H7 (cell line): ENCODE results near the gene C1QTNF1. TPM values are rescaled to one million over a fixed set of nuclear protein-coding genes. Genes with fewer than 3 reads are reported as not detected.
A peak's percentile ranks its signal among the peaks of the same experiment; 100 is the strongest.

ENCODE experiments used
- DNase-seq: peaks from one replicate; pipeline ENCODE4 v3.0.0; 2012
- H3K27me3 ChIP-seq: 2 replicates; pipeline ENCODE4 v1.6.0; 2011; ENCODE audit warnings: mild to moderate bottlenecking, low read length; ENCODE audit not compliant: control insufficient read depth, insufficient read depth
- H3K36me3 ChIP-seq: replicated peaks from 2 replicates; pipeline ENCODE4 v1.5.1; 2011; ENCODE audit warnings: low read length; ENCODE audit not compliant: control insufficient read depth, insufficient read depth
- H3K4me3 ChIP-seq: 2 replicates; pipeline ENCODE4 v1.5.1; 2011; ENCODE audit warnings: low read depth, mild to moderate bottlenecking, control low read depth, low read length, moderate library complexity; ENCODE audit not compliant: insufficient read depth
- total RNA-seq: library from RNA; depleted of rRNA; stranded (reverse); fragments of >200 nt; shearing (Covaris generic); gene quantifications from 2 replicates; pipeline ENCODE4 v1.2.3, GENCODE V29; 2014

Gene C1QTNF1
- total RNA-seq, 1 experiment from 2014 or later = 0.28 TPM

DNA sequence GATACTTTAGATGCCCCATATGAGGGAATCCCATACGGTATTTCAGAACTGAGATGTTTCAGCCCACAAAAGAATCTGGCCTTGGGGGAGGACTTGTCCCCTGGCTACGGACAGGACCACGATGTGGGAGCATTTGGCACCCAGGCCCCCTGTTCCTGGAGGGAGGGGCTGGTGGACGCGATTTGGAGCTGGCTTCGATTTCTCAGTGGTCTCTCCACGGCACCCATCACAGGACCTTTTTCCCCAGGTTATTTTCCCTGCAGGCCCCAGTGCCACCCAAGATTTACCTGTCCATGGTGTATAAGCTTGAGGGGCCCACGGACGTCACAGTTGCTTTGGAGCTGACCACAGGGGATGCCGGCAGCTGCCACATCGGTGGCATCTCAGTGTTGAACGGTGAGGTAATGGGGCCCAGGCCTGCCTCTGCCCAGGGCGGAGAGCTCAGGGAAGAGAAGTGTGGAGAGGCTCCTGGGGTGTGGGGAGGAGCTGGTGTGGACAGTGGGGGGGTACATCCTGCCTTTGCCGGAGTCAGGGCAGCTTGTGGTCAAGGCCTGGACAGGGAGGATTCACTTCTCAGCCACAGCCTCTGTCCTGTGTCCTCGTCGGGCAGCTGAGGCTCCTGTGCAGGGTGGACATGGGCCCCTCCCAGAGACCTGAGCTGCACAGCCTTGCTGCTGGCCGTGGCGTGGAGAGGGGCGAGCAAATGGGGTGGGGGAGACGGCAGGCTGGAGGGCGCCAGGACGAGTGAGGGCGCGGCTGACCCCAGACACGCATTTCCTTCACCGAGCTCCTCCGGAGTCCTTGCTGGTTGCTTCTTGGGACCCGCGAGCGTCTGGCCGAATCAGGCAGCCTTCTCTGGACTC, 60.6 kb downstream of the C1QTNF1 start:
- peak; percentile 53 for DNase-seq
- Histone ChIP-seq H3K36me3 (peaks cover 6% of the 10 kb centered on the region), H3K27me3 (no peaks in the 10 kb centered on the region), H3K4me3 (no peak overlapping the region)

DNA sequence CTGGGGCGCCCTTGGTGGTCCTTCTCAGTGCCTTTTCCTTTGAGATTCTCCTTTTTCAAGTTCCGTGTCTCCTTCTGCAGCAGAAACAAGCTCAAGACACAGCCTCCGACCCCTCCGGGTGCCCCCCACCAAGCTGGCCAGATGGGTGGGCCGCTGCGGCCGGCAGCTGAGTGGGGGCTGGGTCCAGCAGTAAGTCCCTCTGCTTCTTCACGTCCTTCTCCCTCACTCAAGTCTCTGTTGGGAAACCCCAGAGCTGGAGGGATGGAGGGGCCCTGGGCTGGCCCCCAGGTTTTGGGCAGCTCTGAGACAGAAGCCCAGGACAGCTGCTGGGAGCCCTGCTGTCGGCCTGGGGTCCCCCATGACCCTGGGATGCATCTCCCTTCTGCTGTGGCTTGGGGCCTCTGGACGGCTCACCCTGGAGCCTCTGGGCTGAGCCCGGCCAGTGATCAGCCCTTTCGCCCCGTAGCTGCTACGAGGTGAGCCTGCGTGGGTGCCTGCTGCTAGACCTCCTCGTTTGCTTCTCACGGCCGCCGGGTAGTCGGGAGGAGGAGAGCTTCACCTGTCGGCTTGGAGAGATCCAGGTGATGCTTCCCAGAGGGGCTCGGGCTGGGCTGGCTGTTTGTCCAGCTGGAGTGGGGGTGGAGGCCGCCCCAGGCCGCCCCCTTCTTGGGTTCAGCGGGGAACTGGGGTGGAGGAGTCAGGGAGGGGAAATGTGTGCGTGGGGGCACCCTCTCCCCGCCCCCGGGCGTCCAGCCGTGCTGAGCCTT, 61.4 kb downstream of the C1QTNF1 start:
- Histone ChIP-seq H3K27me3 (no peaks in the 10 kb centered on the region), H3K4me3 (no peak overlapping the region), H3K36me3 (peaks cover 3% of the 10 kb centered on the region)
- no peak for DNase-seq

DNA sequence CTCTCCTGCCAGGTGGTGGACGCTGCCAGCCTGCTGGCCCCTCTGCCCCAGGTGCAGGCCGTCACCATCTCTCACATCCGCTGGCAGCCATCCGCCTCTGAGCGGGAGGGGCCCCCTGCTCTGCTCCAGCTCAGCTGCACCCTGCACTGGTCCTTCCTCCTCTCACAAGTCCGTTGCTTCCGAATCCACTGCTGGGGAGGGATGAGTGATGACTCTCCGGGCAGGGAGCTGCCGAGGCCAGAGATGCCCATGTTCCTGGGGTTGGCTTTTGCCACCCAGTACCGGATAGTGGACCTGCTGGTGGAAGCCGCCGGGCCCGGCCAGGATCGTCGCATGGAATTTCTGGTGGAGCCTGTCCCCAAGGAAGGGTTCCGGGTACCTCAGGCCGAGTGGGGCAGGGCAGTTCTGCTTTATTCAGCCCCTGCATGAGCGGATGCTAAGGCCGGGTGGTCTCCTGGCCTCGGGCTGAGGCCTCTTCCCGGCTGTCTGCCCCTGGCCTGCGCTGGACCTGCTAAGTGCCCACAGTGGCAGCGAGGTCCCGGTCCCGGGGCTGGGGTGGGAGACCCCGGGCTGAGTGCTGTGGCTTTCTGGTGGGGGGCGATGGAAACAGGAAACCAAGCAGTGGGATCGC, 62.1 kb downstream of the C1QTNF1 start:
- H3K27me3 ChIP-seq = no peaks in the 10 kb centered on the region
- peaks cover 3% of the 10 kb centered on the region for H3K36me3 ChIP-seq
- DNase-seq = no peak
- no peak overlapping the region for H3K4me3 ChIP-seq

DNA sequence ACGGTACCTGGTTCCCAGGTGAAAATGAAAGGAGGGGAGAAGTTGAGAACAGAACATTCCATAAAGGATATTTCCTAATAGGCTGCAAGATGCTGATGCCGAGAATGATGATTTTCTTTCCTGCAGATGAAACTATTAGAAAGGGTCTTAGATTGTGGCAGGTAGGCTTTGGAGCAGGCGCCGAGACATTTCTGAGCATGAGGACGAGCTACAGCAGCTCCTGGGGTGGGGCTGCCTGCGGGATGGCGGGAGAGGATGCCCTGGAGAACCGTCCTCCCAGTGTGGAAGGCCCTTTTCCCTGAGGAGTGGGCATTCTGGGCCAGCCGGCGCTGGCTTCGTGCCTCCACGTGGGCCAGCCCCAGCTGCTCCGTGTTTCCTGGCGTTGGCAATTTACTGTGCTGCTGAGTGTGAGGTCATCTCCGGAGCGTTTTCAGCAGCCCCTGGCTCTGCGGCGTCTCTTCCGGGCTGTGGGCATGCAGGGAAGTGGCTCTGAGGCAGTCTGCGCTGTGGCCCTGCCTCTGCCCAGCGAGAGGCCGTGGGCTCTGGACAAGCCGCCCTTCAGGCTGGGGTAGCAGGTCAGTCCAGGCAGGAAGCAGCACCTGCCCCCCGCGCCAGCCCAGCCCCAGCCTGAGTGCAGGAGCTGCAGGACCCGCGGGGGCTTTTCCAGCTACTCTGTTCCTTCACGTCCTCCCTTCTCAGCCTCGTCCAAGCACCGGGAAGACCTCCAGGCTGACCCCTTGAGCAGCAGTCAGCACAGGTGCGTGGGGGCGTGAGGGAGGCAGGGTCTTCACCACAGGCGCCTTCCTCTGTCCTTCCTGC, 62.8 kb downstream of the C1QTNF1 start:
- peaks cover 3% of the 10 kb centered on the region for H3K36me3 ChIP-seq
- H3K4me3 ChIP-seq = no peak overlapping the region
- H3K27me3 ChIP-seq = no peaks in the 10 kb centered on the region
- DNase-seq = no peak

DNA sequence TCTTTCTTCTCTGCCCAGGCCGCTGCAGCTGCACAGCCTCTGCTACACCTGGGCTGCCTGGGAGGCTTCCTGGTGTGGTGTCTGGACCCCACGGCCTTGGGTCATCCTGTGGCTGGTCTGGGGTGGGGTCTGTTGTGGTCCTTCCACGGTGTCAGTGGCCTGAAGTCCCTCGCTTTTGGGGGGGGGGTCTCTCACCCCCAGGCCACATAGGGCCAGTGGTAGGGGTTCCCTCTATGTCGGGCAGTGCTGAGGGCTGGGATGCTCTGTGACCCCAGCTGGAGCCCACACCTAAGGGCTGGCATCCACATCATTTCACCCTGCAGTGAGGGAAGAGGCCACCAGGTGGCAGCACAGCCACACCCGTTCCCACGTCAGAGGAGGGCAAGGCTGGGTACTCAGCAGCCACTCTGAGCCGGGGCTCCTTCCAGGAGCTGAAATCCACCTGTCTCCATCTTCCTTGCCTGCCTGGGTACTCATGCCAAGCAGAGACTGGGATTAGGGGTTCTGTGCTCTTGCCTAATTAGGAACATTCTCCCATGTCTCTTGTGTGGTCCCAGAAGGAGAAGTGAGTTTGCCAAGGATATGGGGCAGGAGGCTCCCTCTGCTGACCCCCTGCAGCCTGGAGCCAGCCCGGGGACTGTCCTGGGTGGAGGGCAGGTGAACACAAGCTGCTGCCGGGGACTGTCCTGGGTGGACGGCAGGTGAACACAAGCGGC, 63.6 kb downstream of the C1QTNF1 start:
- no peak overlapping the region for H3K4me3 ChIP-seq
- peak; percentile 97 for DNase-seq

DNA sequence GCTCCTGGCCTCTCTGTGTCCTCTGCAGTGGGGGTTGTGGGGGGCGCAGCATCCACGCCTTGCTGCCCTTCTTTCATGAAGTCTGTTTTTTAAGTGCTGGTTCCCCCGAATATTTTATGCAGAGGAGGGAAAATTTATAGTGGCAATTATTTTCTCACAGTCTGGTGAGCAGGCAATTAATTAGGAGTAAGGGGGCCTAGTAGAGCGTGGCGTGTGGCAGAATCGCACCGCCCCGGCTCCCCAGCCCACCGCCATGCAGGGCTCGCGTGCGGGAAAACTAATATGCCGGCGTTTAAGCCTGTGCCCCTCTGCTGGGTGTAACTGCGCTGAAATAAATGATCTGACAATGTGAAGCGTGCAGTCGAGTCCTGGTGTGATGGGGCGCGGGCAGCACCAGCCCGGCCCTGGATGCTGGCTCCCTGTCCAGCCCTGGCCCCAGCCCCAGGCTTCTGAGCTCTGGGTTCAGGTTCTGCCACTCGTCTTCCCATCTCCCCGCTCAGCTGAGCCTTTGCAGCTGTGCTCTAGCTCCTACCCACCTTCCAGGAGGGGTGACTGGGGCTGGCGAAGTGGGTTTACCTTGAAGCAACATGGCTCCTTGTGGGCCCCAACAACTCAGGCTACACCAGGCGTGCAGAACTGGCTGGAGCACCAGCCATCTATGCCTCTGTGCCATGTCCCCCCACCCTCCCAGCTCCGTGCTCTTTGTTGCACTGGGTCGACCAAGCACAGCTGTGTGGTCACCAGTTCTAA, 64.5 kb downstream of the C1QTNF1 start:
- no peak for DNase-seq
- H3K27me3 ChIP-seq = no peaks in the 10 kb centered on the region
- peaks cover 3% of the 10 kb centered on the region for H3K36me3 ChIP-seq

More for the DNA sequence above, 63.6 kb downstream of the C1QTNF1 start:
- Histone ChIP-seq H3K27me3 (no peaks in the 10 kb centered on the region), H3K36me3 (peaks cover 3% of the 10 kb centered on the region)

DNA sequence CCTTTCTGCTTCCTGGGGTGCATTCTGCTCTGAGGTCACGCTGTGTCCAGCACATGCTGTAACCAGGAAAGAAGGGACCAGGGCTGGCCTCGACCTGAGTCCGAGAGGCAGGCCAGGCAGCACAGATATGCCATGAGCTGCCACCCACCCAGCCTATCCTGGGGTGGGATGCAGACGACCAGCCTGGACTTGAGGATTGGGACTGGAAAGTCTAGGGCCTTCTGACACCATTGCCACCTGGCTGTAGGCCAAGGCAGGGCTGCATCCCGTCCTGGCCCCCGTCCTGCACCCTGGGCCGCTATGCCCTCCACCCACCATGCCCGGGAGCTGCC, 65.0 kb downstream of the C1QTNF1 start:
- Histone ChIP-seq H3K36me3 (peaks cover 2% of the 10 kb centered on the region), H3K4me3 (no peak overlapping the region), H3K27me3 (no peaks in the 10 kb centered on the region)
- no peak for DNase-seq

More for the DNA sequence above, 64.5 kb downstream of the C1QTNF1 start:
- H3K4me3 ChIP-seq = no peak overlapping the region

DNA sequence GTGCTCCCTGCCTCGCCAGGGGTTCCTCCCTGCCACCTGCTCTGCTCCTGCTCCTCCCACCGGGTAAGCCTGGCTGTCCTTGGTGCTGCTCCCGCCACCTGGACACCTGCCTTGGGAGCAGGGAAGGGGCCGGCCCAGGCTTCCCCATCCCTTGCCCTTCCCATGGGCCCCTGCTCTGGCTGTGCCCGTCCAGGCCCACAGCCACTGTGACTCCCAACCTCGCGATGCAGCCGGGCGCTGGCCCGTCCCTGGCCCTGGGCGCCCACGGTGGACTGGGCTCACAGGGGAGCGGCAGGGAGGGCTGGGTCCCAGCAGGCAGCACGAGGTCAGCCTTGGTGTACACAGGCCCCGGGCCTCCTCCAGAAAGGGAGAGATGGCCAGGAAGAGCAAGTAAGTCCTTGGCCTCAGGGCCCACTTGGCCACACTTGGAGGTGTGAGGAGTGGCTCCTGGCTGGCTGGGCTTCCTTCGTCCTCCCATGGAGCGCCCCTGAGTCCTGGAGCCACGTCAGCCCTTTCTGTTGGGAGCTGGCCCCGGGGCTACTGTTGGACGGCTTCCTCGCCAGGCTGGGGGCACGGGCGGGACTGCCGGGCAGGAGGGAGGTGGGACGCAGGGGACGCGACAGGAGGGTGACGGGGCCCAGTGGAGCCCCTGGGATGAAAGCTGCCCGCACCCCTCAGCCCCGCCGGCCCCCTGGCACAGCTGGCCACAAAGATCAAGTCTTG, 65.9 kb downstream of the C1QTNF1 start:
- Histone ChIP-seq H3K36me3 (no peaks in the 10 kb centered on the region; the same call in 1 of the 2 replicates), H3K27me3 (no peaks in the 10 kb centered on the region), H3K4me3 (no peak overlapping the region)
- DNase-seq = no peak

DNA sequence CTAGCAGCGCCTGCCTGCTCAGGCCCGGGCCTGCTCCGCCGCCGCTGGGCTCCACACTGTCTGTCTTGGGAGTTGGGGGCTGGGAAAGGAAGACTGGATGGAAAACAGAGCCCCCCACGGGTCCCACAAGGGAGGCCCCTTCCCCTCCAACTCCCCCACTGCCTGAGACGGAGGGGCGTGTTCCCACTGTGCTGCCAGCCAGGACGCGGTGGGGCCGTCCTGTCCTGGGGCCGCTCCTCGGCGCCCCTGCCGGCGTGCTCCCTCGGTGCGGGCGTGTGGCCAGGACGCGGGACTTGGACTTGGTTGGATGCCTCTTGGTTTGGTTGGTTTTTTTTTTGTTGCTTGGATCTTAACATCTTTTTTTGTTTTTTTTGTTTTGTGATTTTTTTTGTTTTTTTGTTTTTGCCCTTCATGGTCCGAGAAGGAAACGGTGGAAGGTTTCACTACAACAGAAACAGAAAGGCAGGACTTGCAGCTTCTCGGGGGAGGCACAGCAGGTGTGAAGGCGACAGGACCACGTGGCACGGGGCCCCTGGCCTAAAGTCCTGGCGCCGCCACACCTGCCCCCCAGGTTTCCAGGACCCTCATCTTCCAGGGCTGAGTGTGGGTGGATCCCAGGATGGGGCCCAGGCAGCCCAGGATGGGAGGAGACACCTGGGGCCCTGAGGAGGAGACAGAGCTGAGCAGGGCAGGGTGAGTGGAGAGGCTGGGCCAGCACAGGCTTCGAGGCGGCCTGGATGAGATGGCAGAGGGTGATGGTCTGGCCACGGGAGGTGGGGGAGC, 66.7 kb downstream of the C1QTNF1 start:
- Histone ChIP-seq H3K36me3 (no peaks in the 10 kb centered on the region; the same call in 1 of the 2 replicates), H3K4me3 (no peak overlapping the region), H3K27me3 (no peaks in the 10 kb centered on the region)
- DNase-seq = peak; percentile 89

DNA sequence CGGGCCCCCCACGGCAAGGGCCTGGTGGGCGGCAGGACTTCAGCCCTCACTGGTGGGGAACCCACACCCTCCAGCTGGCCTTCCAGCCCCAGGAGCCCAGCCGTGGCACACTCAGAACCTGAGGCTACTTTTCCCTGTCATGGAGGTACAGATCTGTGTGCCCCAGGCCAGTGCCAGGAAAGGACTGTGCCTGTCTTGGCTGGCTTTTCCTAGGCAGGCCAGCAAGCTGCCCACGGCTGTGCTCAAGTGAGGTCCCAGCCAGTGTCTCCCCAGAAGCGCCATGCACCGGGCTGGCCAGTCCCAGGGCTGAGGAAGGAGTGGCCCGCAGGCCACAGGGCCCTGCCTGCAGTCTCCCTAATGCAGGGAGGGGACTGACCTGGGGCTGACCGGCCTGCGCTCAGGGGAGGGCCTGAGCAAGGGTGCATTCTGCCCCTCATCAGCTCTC, 67.3 kb downstream of the C1QTNF1 start:
- Histone ChIP-seq H3K4me3 (no peak overlapping the region), H3K27me3 (no peaks in the 10 kb centered on the region), H3K36me3 (no peaks in the 10 kb centered on the region; the same call in 1 of the 2 replicates)
- no peak for DNase-seq

DNA sequence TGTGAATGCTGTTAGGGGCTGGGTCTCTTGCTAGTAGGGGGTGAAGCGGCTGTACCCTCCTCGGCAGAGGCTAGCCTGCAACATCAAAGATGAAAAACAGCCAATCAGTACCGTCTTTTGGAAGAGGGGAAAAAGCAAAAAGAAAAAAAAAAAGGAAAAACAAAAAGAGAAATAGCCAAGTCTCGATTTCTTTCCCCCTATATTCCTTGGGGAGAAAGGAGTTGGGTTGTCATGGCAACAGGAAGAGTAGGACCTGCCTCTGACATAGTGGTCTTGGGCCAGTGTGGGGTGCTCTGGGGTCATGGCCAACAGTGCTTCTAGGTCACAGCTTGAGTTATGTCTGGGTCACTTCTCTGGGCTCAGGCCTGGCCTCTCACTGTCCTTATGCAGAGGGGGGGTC, 68.6 kb downstream of the C1QTNF1 start:
- no peak for DNase-seq
- no peaks in the 10 kb centered on the region; the same call in 1 of the 2 replicates for H3K36me3 ChIP-seq
- H3K4me3 ChIP-seq = no peak overlapping the region
- H3K27me3 ChIP-seq = no peaks in the 10 kb centered on the region

DNA sequence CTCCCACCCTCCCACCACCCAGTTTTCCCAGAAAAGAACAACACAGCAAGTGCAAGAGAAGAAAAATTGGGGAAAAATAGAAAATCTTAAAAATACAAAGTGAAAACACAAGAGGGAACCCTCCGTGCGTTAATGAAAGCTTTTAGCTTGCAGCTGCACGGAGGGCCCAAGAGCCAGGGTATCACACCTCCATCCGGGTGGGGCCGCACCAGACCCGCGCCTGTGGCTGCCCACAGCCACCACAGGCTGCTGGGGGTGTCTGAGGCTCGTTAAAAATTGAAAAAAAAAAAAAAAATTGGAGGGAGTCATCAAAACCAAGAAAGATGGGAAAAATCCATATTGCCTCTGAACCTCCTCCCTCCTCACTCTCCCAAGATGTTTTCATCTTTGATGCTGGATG, 69.3 kb downstream of the C1QTNF1 start:
- Histone ChIP-seq H3K4me3 (no peak overlapping the region), H3K36me3 (no peaks in the 10 kb centered on the region), H3K27me3 (no peaks in the 10 kb centered on the region)
- no peak for DNase-seq
